HCT116 (cell line): ENCODE measurements around the gene CYP2C19. TPM values are rescaled to one million over a fixed set of nuclear protein-coding genes. Genes with fewer than 3 reads are reported as not detected.

ENCODE experiments used
- CBX3 ChIP-seq: IDR thresholded peaks from 2 replicates; pipeline ENCODE4 v1.6.1; 2012; ENCODE audit warnings: low read depth
- CEBPB ChIP-seq: IDR thresholded peaks from 2 replicates; pipeline ENCODE4 v1.6.1; 2012; ENCODE audit warnings: low read depth
- CTCF ChIP-seq, 3 experiments: fragments of 200-600 bp in 1 of 3; sonication (generic) in 1 of 3; IDR thresholded peaks in 2 of 3; conservative IDR thresholded peaks in 1 of 3; 2 replicates each; pipeline ENCODE4 v1.5.1; 2012 to 2017; ENCODE audit warnings: low read depth in 2 of 3, low read length in 2 of 3, antibody characterized with exemption in 1 of 3, borderline replicate concordance in 1 of 3, control low read depth in 1 of 3, mild to moderate bottlenecking in 1 of 3, mixed read lengths in 1 of 3, mixed run types in 1 of 3, moderate library complexity in 1 of 3; ENCODE audit not compliant: insufficient read depth in 1 of 3
- EZH2phosphoT487 ChIP-seq: fragments of 200-600 bp; IDR thresholded peaks from 2 replicates; pipeline ENCODE4 v1.6.1; 2018; ENCODE audit warnings: antibody characterized with exemption, borderline replicate concordance
- FOSL1 ChIP-seq: IDR thresholded peaks from 2 replicates; pipeline ENCODE4 v1.6.1; 2012; ENCODE audit warnings: low read depth
- JUND ChIP-seq: IDR thresholded peaks from 2 replicates; pipeline ENCODE4 v1.6.1; 2012
- POLR2AphosphoS5 ChIP-seq: IDR thresholded peaks from 2 replicates; pipeline ENCODE4 v1.6.1; 2011; ENCODE audit warnings: mild to moderate bottlenecking, low read depth, low read length, moderate library complexity
- REST ChIP-seq: IDR thresholded peaks from 2 replicates; pipeline ENCODE4 v1.6.1; 2012; ENCODE audit warnings: low read depth
- SP1 ChIP-seq: IDR thresholded peaks from 2 replicates; pipeline ENCODE4 v1.6.1; 2012; ENCODE audit warnings: low read depth
- SRF ChIP-seq: IDR thresholded peaks from 2 replicates; pipeline ENCODE4 v1.6.1; 2012; ENCODE audit warnings: low read depth
- YY1 ChIP-seq: IDR thresholded peaks from 2 replicates; pipeline ENCODE4 v1.6.1; 2011; ENCODE audit warnings: low read length, low read depth, moderate library complexity, mild to moderate bottlenecking; ENCODE audit not compliant: insufficient replicate concordance; ENCODE audit errors: extremely low read depth
- ZNF274 ChIP-seq: fragments of 200-500 bp; sonication (Bioruptor generic); IDR thresholded peaks from 2 replicates; pipeline ENCODE4 v1.6.1; 2014; ENCODE audit warnings: mild to moderate bottlenecking, low read depth, low read length, inconsistent platforms
- total RNA-seq: library from RNA; stranded (reverse); gene quantifications from one replicate; pipeline ENCODE4 v1.2.1, GENCODE V29; 2021; ENCODE audit not compliant: unreplicated experiment

Gene CYP2C19
- total RNA-seq, 1 experiment from 2014 or later = not detected

GRCh38 chr10:94879214-94879613 is 116.7 kb downstream of the CYP2C19 start (continued):
- TF ChIP-seq REST (no peak), CTCF (IDR thresholded peaks at IDR 0.05 in 2 of 3, conservative IDR thresholded peaks at IDR 0.05 in 1 of 3; ENCODE audit: borderline replicate concordance in 1 of 3, insufficient read depth in 1 of 3, low read depth in 2 of 3, low read length in 2 of 3) (no peak), SP1 (no peak), CBX3 (no peak), SRF (no peak), FOSL1 (no peak), CEBPB (no peak), ZNF274 (no peak), YY1 (no peak), POLR2AphosphoS5 (no peak), EZH2phosphoT487 (no peak), JUND (no peak)
